ENCODE data around the gene TSEN34.

Gene TSEN34
- 7.0 to 22.9 (median 13.5) reads per million in 18 experiments for total RNA-seq

DNA sequence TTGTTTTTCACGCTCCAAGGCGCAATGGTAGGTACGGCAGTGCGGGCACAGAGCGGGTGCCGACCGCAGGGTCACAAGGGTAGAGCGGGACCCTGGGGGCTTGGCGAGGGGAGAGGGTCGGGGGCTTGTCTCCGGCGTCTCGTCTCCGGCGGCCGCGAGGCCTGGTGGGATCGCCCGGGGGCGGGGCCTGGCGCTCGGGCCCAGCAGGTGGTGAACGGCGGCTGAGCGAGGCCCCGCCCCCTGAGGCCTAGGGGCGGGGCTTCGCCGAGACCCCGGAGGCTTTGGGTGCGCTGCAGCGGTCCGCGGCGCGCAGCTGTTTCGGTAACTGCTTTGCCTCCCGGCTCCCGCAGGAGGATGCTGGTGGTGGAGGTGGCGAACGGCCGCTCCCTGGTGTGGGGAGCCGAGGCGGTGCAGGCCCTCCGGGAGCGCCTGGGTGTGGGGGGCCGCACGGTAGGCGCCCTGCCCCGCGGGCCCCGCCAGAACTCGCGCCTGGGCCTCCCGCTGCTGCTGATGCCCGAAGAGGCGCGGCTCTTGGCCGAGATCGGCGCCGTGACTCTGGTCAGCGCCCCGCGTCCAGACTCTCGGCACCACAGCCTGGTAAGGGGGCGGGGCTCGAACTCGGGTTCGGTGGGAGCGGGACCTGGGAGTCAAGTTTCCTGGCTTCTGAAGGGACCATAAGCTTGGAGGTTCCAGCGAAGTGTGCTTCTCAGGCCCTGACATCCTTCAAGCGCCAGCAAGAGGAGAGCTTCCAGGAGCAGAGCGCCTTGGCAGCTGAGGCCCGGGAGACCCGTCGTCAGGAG is at the start of gene TSEN34:
TSEN34 (plus strand) TSS at position 298 of the 800 bp plus-strand sequence; CDS start at position 355, 57 bp downstream.
- DNase-seq: peak; percentile 78 to 88

DNA sequence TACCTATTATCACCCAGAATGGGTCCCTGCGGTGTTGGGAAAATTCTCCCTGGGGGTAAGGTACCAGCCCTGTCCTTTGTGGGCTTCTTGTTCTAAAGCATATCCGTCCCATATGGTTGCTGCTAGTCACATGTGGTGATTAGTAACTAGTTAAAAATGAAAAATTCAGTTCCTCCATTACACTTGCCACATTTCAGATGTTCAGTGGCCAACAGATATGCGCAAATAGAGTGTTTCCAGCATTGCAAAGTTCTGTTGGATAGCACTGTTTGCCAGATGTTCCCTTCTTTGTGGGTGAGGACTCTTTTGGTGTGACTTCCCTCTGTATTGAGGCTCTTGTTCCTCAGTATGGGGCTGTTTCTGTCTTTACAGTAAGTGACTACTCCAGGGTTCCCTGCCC is 49.8 kb upstream of the TSEN34 start:
- peak in 1 of 2 donors; percentile 23 for DNase-seq

DNA sequence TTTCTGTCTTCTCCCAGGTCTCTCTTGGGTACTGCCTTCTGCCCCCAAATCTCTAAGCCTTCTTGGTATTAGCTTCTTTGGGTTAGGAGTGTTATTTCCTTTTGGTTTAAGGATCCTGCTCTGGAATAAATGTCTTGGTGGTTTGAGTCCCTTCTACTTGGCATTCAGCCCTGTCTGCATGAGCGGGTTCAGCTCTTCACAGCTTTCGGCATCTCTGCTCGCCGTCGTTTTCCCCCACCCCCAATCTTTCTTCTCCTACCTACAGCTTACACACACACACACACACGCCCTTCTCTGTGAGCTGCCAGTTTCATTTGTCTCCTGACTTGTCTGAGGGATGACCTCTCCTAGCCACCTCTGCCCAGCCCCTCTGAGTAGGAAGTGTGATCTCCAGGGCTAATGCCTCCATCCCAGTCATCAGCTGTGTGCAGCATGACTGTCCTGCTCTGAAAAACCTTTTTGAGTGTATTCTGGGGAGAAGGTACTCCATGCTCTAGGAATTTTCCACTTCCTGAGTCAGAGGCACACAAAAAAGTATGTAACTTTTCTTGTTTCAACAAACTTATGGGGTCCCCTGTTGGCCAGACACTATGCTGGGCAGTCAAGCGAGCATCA is 48.8 kb upstream of the TSEN34 start:
- DNase-seq: no peak

DNA sequence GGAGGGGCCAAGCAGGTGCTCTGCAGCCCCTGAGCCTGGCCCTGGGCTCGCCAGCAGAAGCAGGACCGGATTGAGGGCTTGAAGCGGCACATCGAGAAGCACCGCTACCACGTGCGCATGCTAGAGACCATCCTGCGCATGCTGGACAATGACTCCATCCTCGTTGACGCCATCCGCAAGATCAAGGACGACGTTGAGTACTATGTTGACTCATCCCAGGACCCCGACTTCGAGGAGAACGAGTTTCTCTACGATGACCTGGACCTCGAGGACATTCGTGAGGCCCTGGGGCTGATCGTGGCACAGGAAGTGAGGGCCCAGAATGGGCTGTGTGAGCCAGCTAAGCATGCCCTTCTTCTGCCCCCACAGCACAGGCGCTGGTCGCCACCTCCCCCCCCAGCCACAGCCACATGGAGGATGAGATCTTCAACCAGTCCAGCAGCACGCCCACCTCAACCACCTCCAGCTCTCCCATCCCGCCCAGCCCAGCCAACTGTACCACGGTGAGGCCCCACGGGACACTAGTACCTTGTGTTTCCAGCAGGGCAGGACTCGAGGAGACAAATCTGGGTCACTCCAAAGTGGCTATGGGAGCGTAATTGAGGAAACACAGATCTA is 45.5 kb upstream of the TSEN34 start:
- DNase-seq: no peak

DNA sequence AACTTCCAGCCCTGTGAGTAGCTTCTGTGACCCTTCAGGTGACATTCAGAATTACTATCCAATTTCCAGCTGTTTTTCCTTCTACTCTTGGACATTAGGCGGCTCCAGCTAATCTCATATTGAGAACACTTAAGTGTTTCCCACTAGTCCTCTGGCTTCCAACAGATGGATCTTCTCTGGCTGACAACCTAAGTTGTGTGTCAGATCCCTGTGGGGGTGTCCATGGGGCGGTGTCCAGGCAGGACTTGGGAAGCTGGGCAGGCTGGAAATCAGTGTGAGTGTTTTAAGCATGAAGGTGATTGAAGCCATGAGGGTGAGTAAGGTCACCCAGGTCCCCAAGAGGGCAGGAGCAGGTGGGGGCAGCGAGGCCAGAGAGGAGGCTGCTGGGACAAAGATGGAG is 43.4 kb upstream of the TSEN34 start:
- no peak for DNase-seq

DNA sequence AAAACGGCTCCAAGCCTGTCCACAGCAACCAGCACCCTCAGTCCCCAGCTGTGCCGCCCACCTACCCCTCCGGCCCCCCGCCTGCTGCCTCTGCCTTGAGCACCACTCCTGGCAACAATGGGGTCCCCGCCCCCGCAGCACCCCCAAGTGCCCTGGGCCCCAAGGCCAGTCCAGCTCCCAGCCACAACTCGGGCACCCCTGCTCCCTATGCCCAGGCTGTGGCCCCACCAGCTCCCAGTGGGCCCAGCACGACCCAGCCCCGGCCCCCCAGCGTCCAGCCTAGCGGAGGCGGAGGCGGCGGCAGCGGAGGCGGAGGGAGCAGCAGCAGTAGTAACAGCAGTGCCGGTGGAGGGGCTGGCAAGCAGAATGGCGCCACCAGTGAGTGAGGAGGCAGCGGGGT is 43.0 kb upstream of the TSEN34 start:
- no peak for DNase-seq

DNA sequence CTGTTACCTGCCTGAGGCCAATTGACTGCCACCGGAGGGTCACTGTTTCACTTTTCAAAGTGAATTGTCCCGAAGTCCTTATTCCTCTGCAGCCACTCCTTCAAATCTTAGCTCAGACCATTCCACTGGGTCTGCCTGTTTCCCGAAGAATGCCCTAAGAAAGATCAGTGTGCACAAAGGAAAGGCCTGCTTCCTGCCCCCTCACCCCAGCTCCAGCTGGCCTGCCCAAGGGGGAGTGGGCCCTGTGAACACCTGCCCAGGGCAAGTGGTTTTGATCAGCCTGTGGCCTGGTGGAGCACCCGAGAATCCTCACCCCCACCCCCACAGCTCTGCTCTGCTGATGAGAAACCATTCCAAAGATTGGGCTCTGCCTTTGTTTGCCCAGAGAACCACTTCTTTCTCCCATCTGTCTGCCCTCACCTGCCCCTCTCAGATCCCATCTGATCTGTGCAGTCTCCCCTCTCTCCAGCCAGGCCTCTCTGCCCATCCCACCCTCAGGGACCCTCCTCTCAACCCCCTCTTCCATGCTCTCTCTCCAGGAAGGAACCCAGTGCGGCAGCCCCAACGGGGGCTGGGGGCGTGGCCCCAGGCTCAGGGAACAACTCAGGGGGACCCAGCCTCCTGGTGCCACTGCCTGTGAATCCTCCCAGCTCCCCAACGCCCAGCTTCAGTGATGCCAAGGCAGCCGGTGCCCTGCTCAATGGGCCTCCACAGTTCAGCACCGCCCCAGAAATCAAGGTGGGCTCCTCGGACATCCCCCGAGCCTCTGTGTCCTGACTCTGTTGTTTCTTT is 41.9 kb upstream of the TSEN34 start:
- DNase-seq: no peak

DNA sequence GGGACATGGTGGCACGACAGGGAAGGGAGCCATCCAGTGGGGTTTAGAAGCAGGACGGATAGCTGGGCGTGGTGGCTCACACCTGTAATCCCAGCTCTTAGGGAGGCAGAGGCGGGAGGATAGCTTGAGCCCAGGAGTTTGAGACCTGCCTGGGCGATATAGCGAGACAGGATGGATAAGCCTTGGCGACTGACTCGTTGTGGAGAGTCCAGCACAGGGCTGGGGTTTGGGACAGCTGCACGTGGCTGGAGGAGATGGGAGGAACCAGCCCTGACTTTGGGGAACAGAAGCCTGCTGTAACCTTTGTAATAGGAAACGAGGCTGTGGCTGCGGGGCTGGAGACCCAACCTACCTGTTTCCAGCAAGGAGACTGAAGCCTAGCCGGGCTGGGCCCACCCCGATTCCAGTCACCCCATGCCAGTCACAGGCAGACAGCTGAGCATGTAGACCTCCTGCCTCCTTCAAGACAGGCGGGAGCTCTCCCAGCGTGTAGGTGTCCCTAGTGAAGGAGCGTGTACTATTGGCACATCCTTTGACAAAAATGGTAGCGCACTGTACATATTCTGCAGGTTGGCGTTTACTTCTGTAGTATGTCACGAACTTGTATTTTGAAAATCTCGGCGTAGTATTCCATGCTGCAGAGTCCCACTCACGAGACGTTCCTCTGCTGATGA is 39.6 kb upstream of the TSEN34 start:
- no peak for DNase-seq

DNA sequence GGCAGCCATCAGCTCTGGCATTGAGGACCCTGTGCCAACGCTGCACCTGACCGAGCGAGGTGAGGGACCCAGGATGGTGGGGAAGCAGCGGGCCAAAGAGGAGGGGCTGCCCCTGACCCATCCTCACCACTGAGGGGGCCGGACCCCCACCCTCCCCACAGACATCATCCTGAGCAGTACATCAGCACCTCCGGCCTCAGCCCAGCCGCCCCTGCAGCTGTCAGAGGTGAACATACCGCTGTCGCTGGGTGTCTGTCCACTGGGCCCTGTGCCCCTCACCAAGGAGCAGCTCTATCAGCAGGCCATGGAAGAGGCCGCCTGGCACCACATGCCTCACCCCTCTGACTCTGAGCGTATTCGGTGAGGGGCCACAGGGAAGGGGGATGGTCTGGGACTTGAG is 38.8 kb upstream of the TSEN34 start:
- DNase-seq: no peak

DNA sequence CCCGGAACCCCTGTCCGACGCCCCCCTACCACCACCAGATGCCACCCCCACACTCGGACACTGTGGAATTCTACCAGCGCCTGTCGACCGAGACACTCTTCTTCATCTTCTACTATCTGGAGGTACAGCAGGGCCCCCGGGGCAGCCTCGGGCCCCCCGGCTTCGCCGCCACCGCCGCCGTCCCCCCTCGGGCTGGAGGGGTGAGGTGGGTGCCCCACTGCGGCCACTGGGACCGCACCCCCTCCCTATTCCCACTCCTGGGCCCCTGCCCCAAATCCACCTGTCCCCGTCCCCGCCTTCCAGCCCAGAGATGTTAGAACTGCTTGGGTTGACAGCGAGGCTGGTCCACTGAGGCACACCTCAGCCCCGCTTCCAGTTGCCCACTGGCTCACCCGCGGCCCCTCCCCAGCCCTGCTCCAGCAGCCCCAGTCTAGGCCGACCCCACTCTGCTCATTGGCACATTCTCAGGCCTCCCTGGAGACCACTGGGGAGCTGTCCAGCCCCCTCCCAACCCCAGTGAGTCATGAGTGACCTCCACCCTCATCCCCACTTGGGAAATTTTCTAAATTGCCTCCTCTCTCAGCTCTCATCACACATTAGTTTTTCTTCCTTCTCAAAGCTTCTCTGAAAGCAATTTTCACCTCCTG is 38.1 kb upstream of the TSEN34 start:
- no peak for DNase-seq

DNA sequence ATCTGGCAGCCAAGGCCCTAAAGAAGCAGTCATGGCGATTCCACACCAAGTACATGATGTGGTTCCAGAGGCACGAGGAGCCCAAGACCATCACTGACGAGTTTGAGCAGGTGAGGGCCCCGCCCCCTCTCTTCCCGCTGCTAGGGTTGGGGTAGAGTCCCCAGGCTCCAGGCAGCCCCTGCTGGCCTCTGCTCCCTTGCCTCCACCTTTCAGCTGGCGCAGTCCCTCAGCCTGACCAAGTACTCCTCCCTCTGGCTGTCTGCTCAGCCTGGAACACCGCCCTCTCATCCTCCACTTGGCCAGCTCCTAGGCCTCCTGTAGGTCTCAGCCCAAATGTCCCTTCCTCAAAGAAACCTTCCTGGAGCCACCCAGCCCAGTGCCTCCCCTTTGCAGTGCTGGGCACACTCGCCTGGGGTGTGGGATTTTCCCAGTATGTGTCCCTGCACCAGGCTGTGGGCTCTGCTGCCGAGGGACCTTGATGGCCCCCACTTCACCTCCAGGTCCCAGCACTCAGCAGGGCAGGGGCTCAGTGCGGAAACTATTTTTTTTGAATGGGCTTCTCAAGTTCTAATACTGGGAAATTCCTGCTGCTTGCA is 37.3 kb upstream of the TSEN34 start:
- DNase-seq: no peak

DNA sequence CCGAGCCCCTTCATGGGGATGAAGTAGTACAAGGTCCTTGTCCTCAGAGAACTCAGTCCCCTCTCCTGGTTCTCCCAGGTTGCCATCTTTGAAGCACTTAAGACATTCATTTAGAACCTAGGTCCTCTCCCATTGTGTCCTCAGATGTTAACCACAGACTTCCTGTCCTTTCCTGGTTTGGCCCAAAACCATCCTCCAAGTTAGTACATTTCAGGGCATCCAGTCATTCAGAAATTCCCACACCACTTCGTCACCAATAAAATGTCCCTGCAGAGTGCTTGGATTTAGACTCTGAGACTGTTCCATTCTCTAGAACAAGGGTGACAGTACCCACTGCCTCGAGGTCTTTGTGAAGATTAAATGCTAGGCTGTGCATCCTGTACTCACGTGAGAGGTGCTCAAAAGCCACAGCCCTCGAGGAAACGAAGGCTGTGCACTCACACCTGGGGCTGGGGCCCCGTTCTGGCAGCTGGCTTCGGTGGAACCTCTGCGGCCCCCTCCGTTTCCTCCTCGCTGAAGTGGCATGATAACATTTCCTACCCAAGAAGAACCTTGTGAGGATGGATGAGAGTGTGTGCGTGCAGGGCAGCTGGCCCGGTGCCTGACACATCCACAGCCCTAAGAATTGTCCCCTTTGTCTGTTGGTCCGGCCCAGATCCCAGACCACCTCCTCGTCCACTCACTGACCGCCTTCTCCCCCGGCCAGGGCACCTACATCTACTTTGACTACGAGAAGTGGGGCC is 36.3 kb upstream of the TSEN34 start:
- no peak for DNase-seq

DNA sequence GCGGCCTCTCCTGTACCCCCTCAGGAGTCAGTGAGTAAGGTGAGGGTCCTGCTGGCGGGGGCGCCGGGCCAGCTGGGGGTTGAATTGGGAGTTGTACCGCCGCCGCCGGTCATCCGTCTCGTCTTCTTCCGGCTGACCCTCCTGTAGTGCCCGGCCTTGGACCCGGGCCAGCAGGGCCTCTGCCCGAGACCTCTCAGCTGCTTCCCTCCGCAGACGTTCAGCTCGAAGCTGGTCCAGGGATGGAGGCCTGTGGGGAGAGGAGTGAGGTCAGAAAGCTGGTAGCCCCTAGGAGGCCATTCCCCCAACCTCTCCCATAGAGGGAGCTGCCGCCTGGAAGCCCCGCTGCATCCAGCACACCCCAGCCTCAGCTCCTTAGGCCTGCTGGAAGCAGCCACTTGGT is 35.4 kb upstream of the TSEN34 start:
- no peak for DNase-seq

DNA sequence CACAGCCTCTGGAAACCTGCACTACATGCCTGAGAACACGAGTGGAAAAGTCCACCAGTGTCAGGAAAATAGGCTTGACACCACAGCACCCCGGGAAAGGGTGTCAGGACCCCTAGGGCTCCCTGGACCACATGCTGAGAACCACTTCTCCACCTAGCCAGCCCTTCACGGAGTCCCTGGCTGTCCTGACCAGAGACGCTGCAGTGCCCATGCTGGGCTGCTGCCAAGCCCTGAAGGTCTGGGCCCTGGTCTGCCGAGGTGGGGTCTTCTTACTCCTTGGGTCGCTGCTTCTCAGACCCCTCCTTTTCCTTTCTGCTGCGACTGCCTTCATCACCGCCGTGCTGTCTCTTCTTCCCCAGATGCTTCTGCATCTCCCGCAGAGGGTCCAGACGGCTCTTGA is 34.6 kb upstream of the TSEN34 start:
- DNase-seq: no peak

DNA sequence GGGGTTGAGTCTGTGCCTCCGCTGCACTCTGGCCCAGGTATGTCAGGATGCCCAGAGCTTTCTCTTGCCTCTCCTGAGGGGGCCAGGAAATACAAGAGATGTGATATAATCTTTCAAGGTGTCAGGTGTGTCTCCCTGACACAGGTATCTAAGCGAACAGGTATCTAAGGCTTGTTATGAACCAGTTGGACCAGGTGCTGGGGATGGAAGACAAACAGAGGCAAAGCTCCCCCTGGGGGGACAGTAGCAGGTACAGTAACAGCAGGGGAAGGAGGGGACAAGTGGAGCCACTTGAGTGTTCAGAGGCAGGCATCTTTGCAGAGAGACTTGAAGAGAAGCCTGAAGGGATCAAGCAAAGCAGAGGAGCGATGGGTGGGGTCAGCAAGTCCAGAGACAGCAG is 34.2 kb upstream of the TSEN34 start:
- no peak for DNase-seq

DNA sequence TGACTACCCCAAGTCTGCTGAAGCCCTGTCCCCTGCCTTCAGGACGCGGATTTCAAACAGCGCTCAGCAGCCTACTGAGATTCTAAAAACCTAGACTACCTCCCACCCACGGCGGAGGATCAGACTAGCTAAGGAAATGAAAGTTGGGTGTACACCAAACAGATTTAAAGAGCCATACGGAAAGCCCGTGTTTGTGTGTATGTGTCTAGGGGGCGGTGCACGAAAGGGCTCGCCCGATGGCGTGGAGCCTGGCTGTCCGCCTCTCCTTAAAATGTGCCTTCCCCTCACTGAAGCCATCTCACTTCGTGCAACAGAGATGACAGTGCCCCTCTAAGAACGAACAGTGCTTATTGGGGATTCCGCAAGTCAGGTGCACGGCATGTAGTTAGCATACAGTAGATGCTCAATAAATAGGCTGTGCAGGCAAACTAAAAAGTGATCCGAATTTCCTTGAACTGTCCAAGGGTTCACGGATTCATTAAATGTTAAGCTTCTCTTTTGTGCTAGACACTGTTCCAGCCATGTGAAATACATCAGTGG is 32.2 kb upstream of the TSEN34 start:
- DNase-seq: peak; percentile 38 to 48

DNA sequence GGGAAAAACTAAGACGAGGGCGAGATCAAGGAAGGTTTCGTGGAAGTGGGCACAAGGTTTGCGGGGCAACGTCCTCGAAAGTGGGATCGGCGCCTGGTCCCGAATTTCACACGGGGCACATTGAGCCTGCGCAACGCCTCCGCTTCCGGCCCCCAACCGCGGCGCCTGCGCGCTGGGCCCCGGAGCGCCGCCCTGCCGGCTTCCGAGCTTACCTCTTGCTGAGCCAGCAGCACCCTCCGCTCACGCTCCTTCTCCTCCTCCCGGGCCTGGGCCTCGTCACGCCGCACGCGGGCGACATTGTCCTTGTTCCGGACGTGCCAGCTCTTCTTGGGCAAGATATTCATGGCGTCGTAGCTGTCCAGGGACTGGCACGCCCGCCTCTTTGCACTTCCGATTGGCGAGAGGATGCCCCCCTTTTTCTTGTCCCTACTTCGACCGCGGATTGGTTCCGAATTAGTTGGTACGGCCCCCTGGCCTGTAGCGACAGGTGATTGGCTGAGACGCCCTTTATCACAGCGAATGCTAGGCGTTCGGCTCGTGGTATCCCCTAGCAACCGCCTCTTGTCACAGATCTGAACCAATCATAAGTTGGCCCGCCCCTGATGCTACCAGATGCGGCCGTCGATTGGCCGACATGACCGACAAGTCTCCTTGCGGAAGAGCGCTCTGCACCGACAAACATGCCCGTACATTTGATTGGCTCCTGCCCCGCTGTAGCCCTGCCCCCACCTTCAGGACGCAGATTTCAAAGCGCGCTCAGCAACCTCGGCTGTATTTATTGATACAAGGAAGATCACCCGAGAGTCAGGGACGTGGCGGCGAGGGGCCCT is 31.5 kb upstream of the TSEN34 start, which contains the start of gene LENG1:
LENG1 (minus strand) TSS at position 370 of the 830 bp plus-strand sequence; CDS start at position 344, 26 bp downstream.
- DNase-seq: peak; percentile 100

DNA sequence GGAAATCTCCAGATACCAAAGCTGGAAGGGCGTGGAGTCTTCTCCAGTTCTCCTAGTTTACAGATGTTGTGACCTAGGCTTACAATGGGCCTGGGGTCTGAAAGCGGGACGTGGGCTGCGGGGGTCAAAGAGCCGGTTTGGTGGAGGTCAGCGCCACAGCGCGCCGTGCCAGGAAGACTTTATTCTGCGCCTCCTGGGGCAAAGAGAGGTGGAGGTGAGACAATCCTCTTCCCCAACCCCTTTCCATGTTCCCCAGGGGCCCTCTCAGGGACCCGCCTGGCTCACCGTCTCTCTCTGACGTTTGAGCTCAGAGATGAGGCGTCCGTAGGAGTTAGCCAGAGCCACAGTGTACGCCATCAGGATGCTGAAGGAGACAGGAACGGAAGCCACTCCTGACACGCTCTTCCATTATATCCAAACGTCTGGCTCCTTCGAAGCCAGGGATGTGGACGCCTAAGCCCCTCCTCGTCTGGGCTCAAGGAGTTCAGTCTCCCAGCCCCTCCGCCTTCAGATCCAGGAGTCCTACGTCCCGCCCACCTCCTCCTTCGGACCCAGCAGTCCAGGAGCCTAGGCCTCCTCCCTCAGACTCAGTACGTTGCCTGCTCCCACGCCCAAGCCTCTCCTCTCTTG is 30.8 kb upstream of the TSEN34 start:
- DNase-seq: peak in 1 of 2 donors; percentile 3

DNA sequence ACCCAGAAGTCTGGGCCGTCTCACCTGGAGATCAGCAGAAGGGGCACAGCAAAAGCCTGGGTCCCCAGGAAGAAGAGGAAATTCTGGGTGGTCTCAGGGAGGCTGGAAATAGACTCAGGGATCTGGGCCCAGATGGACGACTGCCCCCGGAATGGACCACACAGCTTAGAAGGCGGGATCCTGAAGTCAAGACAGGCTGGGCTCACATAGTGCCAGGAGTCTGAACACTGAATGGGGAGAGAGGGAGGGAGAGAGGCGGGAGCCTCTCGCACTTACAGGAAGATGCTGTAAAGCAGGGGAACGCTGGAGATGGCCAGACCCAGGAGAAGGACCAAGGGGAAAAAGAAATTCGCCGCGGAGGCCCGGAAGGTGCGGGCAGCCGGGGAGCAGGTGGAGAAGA is 30.3 kb upstream of the TSEN34 start:
- no peak for DNase-seq

All from inflammatory macrophage (primary cell).